K562 (cell line): ENCODE data around the gene CD40. TPM values are rescaled to one million over a fixed set of nuclear protein-coding genes. Genes with fewer than 3 reads are reported as not detected.

Source experiments
- ATAC-seq: fragments of 200-7000 bp; cut with Tn5 transposase; 3 replicates; pipeline ENCODE4 v1.9.1; 2020; ENCODE audit warnings: moderate library complexity
- BruUV-seq: library from RNA; stranded (reverse); fragments of 400-500 nt; replicated peaks from 2 replicates; lab custom pipeline; 2021; lab: Mats Ljungman, UMichigan
- CTCF ChIA-PET: fragments of 300-600 bp; formaldehyde crosslinking; extraction: SDS; loops from one replicate; lab custom pipeline; 2021; ENCODE audit warnings: low intra/inter-chr PET ratio; lab: Yijun Ruan, JAX
- POLR2A ChIA-PET: fragments of 300-600, 350-650 bp; sonication (Branson Sonifier 250); formaldehyde crosslinking; extraction: SDS; loops from one replicate; lab custom pipeline; 2021; ENCODE audit warnings: antibody characterized with exemption, inconsistent platforms; lab: Yijun Ruan, JAX
- DNase-seq, 4 experiments: peaks; one replicate each; pipeline versions ENCODE4 v3.0.0 to v3.0.0-alpha.2; 2011 to 2018; ENCODE audit warnings: low spot score in 3 of 4, mixed read lengths in 3 of 4; ENCODE audit errors: extremely low read depth in 1 of 4
- FAIRE-seq: peaks from 2 replicates; lab custom pipeline; 2011; peaks lifted over from hg19 to GRCh38; lab: Jason Lieb, UNC
- H2AFZ ChIP-seq: 2 replicates; pipeline ENCODE4 v1.6.0; 2011; ENCODE audit warnings: low read depth, low read length, control low read depth, inconsistent platforms
- H3K27ac ChIP-seq: fragments of 200-600 bp; 3 replicates; pipeline ENCODE4 v1.8.0; 2011; ENCODE audit warnings: low read depth, mild to moderate bottlenecking, control low read depth, inconsistent platforms, low read length, moderate library complexity, mixed read lengths; ENCODE audit errors: extremely low read depth
- H3K27me3 ChIP-seq, 2 experiments: fragments of 300-600 bp in 1 of 2; 2 replicates in 1 of 2; 3 replicates in 1 of 2; pipeline versions ENCODE4 v1.6.0 to v1.8.0; 2011; ENCODE audit warnings: inconsistent platforms in 2 of 2, low read length in 2 of 2, mild to moderate bottlenecking in 1 of 2, mixed read lengths in 1 of 2, moderate library complexity in 1 of 2; ENCODE audit not compliant: control insufficient read depth in 2 of 2, insufficient read depth in 2 of 2
- H3K36me3 ChIP-seq: fragments of 300-600 bp; 3 replicates; pipeline ENCODE4 v1.8.0; 2011; ENCODE audit warnings: mild to moderate bottlenecking, low read length, inconsistent platforms; ENCODE audit not compliant: control insufficient read depth, insufficient read depth
- H3K4me1 ChIP-seq, 2 experiments: fragments of 200-600 bp in 1 of 2; replicated peaks in 1 of 2; 2 replicates in 1 of 2; 3 replicates in 1 of 2; pipeline versions ENCODE4 v1.5.1 to v1.8.0; 2011; ENCODE audit warnings: inconsistent platforms in 2 of 2, low read length in 2 of 2, mild to moderate bottlenecking in 1 of 2, mixed read lengths in 1 of 2, moderate library complexity in 1 of 2; ENCODE audit not compliant: control insufficient read depth in 2 of 2, insufficient read depth in 2 of 2
- H3K4me2 ChIP-seq: 2 replicates; pipeline ENCODE4 v1.6.1; 2011; ENCODE audit warnings: low read length, control low read depth, inconsistent platforms, mixed read lengths; ENCODE audit not compliant: insufficient read depth
- H3K4me3 ChIP-seq: fragments of 200-600 bp; sonication (generic), shearing (Covaris generic); 2 replicates; pipeline ENCODE4 v1.5.1; 2016; ENCODE audit warnings: control low read depth, inconsistent platforms
- H3K79me2 ChIP-seq: fragments of 200-600 bp; 3 replicates; pipeline ENCODE4 v1.8.0; 2011; ENCODE audit warnings: low read length, inconsistent platforms; ENCODE audit not compliant: control insufficient read depth, insufficient read depth
- H3K9ac ChIP-seq, 2 experiments: 2 replicates each; pipeline versions ENCODE4 v1.6.0 to v1.6.1; 2011; ENCODE audit warnings: low read depth in 2 of 2, low read length in 2 of 2, control low read depth in 1 of 2, inconsistent platforms in 1 of 2, mild to moderate bottlenecking in 1 of 2, mixed read lengths in 1 of 2; ENCODE audit not compliant: insufficient read depth in 1 of 2
- H3K9me1 ChIP-seq: one replicate; pipeline ENCODE4 v1.6.0; 2011; ENCODE audit warnings: inconsistent platforms, mild to moderate bottlenecking, low read length, moderate library complexity; ENCODE audit not compliant: control insufficient read depth, insufficient read depth
- H3K9me3 ChIP-seq: replicated peaks from 2 replicates; pipeline ENCODE4 v1.5.1; 2011; ENCODE audit warnings: low read depth, low read length, inconsistent platforms; ENCODE audit not compliant: control insufficient read depth, insufficient read depth
- H4K20me1 ChIP-seq: replicated peaks from 2 replicates; pipeline ENCODE4 v1.6.1; 2011; ENCODE audit warnings: low read length, inconsistent platforms, mixed read lengths; ENCODE audit not compliant: control insufficient read depth, insufficient read depth
- CBFA2T3 ChIP-seq: fragments of 450-650 bp; IDR thresholded peaks from 2 replicates; pipeline ENCODE4 v1.6.1; 2017
- COPS2 ChIP-seq: fragments of 450-650 bp; conservative IDR thresholded peaks from 2 replicates; pipeline ENCODE4 v1.6.1; 2016; ENCODE audit warnings: mild to moderate bottlenecking, moderate library complexity
- HEY1 ChIP-seq: fragments of 250-450 bp; sonication (Bioruptor Pico); IDR thresholded peaks from 2 replicates; pipeline ENCODE4 v1.5.0; 2020; ENCODE audit warnings: mild to moderate bottlenecking, moderate library complexity, borderline replicate concordance
- PTTG1 ChIP-seq: fragments of 450-650 bp; IDR thresholded peaks from 2 replicates; pipeline ENCODE4 v1.6.1; 2016; ENCODE audit warnings: low read depth, mild to moderate bottlenecking, missing genetic modification characterization, missing compliant biosample characterization
- SETDB1 ChIP-seq: IDR thresholded peaks from one replicate; pipeline ENCODE4 v1.6.1; 2012; ENCODE audit warnings: low read length, control low read depth, inconsistent platforms
- TBP ChIP-seq: optimal IDR thresholded peaks from 2 replicates; pipeline ENCODE3; 2011; ENCODE audit warnings: low read depth, low read length, improper control_type of control experiment
- ZNF436 ChIP-seq: fragments of 250-450, 450-650 bp; sonication (Bioruptor Pico); formaldehyde crosslinking; IDR thresholded peaks from 2 replicates; pipeline ENCODE4 v1.7.0; 2020; ENCODE audit warnings: mild to moderate bottlenecking
- ZNF583 ChIP-seq: fragments of 250-450 bp; sonication (Bioruptor Pico); IDR thresholded peaks from 2 replicates; pipeline ENCODE4 v1.4.0; 2020
- WGBS: fragments of 100-300 bp; shearing (Covaris generic); methylation state at CpG from one replicate; pipeline ENCODE4 v1.1.6; 2016; ENCODE audit warnings: low coverage, mixed read lengths; ENCODE audit not compliant: insufficient coverage; ENCODE audit errors: missing lambda C conversion rate; 5-methylcytosine and 5-hydroxymethylcytosine counted together
- in situ Hi-C: fragments of 300-500 bp; cut with MboI; formaldehyde crosslinking; loops from 4 replicates; pipeline ENCODE4 v1.15.0; 2018; ENCODE audit warnings: inconsistent platforms, mixed read lengths
- intact Hi-C: fragments of 100-400 bp; cut with micrococcal nuclease; formaldehyde crosslinking; loops from 2 replicates; pipeline ENCODE4 v1.14.2; 2022
- polyA plus RNA-seq, 8 experiments: library from polyadenylated mRNA; depleted of rRNA in 4 of 8; stranded (reverse) in 5 of 8; unstranded in 3 of 8; fragments of >200 nt; fragmentation: Nextera tagmentation in 2 of 8; fragmentation: Illumina TruSeq in 1 of 8; extraction: Ambion mirVana in 2 of 8; extraction: Trizol in 1 of 8; gene quantifications; 2 replicates each; pipeline versions ENCODE4 v1.2.1 to v1.2.3, GENCODE V29; 2011 to 2014; ENCODE audit warnings: inconsistent platforms in 1 of 8, missing spikeins in 1 of 8
- total RNA-seq, 7 experiments: library from RNA; depleted of rRNA in 6 of 7; stranded (reverse); fragments of >200 nt in 6 of 7; fragmentation: Illumina TruSeq in 2 of 7; extraction: Trizol in 2 of 7; gene quantifications; 2 replicates each; pipeline versions ENCODE4 v1.2.1 to v1.2.3, GENCODE V29; 2011 to 2021; ENCODE audit warnings: low replicate concordance in 1 of 7
- TF ChIP-seq, protein P1 (sequence below): IDR thresholded peaks from 3 replicates; pipeline ENCODE4 v1.6.1; 2011; ENCODE audit warnings: borderline replicate concordance, mild to moderate bottlenecking; ENCODE audit not compliant: insufficient read length, insufficient read depth
- TF ChIP-seq, protein P2 (sequence below), 2 experiments: fragments of 450-650 bp in 1 of 2; sonication (generic) in 1 of 2; formaldehyde crosslinking; conservative IDR thresholded peaks; 2 replicates each; pipeline versions ENCODE4 v1.4.0 to v1.8.1; 2020 to 2022; ENCODE audit warnings: mild to moderate bottlenecking in 1 of 2, missing genetic modification reagents in 1 of 2
- TF ChIP-seq, protein P3 (sequence below): fragments of 450-650 bp; formaldehyde crosslinking; IDR thresholded peaks from 2 replicates; pipeline ENCODE4 v1.4.0; 2022; ENCODE audit warnings: missing genetic modification characterization

Gene CD40
- total and polyA plus RNA-seq, 9 of the 15 experiments (the other 6 are each of a cell fraction or from before 2014, with no cell fraction given): 0.76 to 3.7 (median 1.6) TPM

DNA sequence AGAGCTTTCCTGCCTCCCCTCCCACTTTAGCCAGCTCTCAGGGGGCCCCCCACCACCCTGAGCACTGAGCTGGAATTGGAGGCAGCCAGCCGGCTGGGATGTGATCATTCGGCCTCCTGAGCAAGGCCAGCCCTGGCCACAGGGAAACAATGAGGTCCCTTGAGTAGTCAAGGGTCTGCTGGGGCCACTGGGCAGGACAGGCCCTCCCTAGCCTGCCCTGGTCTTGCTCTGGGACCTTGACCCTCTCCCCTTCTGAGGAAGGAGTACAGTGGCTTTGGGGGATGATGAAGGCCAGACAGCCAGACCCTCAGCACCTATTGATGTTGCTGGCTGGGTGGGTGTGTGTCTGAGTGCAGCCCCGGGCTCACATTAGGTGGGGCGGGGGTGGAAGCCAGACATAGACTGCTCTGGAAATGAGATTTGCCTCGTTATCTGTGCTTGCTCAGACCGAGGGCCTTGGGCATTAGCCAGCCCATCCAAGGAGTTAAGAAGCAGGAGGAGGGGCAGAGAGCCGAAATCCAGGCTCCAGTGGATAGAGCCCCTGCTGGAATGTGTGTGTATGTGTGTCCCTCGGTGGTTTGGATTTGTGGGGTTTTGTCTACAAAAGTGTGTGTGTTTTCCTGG lies 21.3 kb downstream of the CD40 start:
- in situ Hi-C loops: loop anchor here (25.0 kb wide), 1 partner anchor 173 kb away; the partner anchor contains the start of gene CDH22
- ChIA-PET CTCF (no interaction called here), POLR2A (no interaction called here)
- ATAC-seq (peak; percentile 46; the same call in 2 of the 3 replicates), FAIRE-seq (no peak), DNase-seq (no peak)
- Histone ChIP-seq H4K20me1 (peaks cover 11% of the 10 kb centered on the region), H3K9me3 (no peaks in the 10 kb centered on the region), H3K27ac (no peak overlapping the region), H3K4me3 (no peak overlapping the region), H3K4me1 (peaks cover 0 to 4% of the 10 kb centered on the region in 2 experiments; a peak in 1 of 5 replicates), H3K9me1 (no peaks in the 10 kb centered on the region), H3K27me3 (peaks cover 5 to 50% of the 10 kb centered on the region in 2 experiments; a peak in 4 of 5 replicates), H3K36me3 (no peaks in the 10 kb centered on the region), H3K79me2 (no peaks in the 10 kb centered on the region), H3K9ac (no peak overlapping the region), H2AFZ (no peak overlapping the region), H3K4me2 (no peak overlapping the region)
- no TSS peak for BruUV-seq
- intact Hi-C loops: no loop called here
- WGBS: 0% methylated on average over 7 of the region's 8 CpGs
- TF ChIP-seq SETDB1: no peak
- TF ChIP-seq CBFA2T3: peak; percentile 13; the same call in 1 of the 2 replicates

DNA sequence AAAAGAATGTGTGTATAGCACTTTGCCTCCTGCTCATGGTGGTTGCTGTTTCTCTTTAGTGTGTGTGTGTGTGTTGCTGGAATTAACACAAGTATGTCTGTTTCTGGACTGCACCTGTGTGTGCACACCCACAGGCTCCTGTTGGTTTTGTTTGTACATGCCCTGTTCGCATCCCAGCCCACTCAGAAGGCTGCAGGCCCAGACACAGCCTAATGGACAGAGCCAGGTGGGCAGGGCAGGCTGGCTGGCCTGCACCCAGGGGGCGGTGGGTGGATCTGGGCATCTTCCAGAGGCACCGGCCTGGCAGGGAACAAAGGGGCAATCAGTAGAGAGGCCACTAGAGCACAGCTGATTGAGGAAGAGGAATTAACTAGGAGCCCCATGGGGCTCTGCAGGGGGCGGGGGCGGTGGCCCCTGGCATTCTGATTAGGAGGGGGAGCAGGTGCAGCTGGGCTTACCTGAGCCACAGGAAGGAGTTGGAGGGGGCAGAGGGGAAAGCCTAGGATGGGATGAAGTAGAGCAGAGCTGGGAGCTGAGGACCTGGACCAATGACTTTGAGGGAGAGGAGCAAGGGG lies 21.9 kb downstream of the CD40 start:
- DNase-seq: no peak
- WGBS: 0% methylated on average over 3 of the region's 5 CpGs
- Histone ChIP-seq H3K4me2 (no peak overlapping the region), H3K9ac (no peak overlapping the region), H3K4me1 (peaks cover 0 to 6% of the 10 kb centered on the region in 2 experiments; a peak in 1 of 5 replicates), H3K4me3 (no peak overlapping the region), H3K27me3 (peaks cover 5 to 50% of the 10 kb centered on the region in 2 experiments; a peak in 4 of 5 replicates), H4K20me1 (peaks cover 13% of the 10 kb centered on the region), H3K36me3 (no peaks in the 10 kb centered on the region), H3K27ac (no peak overlapping the region), H3K9me1 (no peaks in the 10 kb centered on the region), H3K79me2 (no peaks in the 10 kb centered on the region), H2AFZ (no peak overlapping the region), H3K9me3 (no peaks in the 10 kb centered on the region)
- no peak for ATAC-seq
- intact Hi-C loops: no loop called here
- in situ Hi-C loops: loop anchor here (25.0 kb wide), 1 partner anchor 172 kb away; the partner anchor contains the start of gene CDH22
- POLR2A ChIA-PET: interaction anchor here (0.9 to 1.0 kb wide), 2 partner anchors 9 to 216 kb away, joined by 3 read pairs; no protein-coding TSS in a partner anchor
- CTCF ChIA-PET: no interaction called here
- FAIRE-seq: no peak
- no TSS peak for BruUV-seq
- TF ChIP-seq, protein P1, sequence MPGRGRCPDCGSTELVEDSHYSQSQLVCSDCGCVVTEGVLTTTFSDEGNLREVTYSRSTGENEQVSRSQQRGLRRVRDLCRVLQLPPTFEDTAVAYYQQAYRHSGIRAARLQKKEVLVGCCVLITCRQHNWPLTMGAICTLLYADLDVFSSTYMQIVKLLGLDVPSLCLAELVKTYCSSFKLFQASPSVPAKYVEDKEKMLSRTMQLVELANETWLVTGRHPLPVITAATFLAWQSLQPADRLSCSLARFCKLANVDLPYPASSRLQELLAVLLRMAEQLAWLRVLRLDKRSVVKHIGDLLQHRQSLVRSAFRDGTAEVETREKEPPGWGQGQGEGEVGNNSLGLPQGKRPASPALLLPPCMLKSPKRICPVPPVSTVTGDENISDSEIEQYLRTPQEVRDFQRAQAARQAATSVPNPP: no peak
- TF ChIP-seq, protein P2, sequence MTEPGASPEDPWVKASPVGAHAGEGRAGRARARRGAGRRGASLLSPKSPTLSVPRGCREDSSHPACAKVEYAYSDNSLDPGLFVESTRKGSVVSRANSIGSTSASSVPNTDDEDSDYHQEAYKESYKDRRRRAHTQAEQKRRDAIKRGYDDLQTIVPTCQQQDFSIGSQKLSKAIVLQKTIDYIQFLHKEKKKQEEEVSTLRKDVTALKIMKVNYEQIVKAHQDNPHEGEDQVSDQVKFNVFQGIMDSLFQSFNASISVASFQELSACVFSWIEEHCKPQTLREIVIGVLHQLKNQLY (CRISPR knock-in tag; conservative IDR thresholded peaks at IDR 0.05): no peak
- TF ChIP-seq HEY1 (CRISPR knock-in tag) (no peak), TBP (no peak), COPS2 (no peak), PTTG1 (tag) (no peak), ZNF583 (CRISPR knock-in tag) (no peak), ZNF436 (CRISPR knock-in tag) (no peak)
- TF ChIP-seq, protein P3, sequence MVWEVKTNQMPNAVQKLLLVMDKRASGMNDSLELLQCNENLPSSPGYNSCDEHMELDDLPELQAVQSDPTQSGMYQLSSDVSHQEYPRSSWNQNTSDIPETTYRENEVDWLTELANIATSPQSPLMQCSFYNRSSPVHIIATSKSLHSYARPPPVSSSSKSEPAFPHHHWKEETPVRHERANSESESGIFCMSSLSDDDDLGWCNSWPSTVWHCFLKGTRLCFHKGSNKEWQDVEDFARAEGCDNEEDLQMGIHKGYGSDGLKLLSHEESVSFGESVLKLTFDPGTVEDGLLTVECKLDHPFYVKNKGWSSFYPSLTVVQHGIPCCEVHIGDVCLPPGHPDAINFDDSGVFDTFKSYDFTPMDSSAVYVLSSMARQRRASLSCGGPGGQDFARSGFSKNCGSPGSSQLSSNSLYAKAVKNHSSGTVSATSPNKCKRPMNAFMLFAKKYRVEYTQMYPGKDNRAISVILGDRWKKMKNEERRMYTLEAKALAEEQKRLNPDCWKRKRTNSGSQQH (CRISPR knock-in tag): no peak
